DOHH2 (cell line): Measurements from ENCODE around the gene CCNE1.

Experiments
- H3F3A ChIP-seq: fragments of 200-600 bp; sonication (generic), shearing (Covaris generic); 2 replicates; pipeline ENCODE4 v1.6.0; 2016; ENCODE audit warnings: antibody characterized with exemption, mild to moderate bottlenecking; ENCODE audit not compliant: control insufficient read depth, insufficient read depth
- H3K27ac ChIP-seq: fragments of 200-600 bp; sonication (generic); 2 replicates; pipeline ENCODE4 v1.5.1; 2014; ENCODE audit warnings: low read depth, mild to moderate bottlenecking, low read length, moderate library complexity
- H3K27me3 ChIP-seq: fragments of 200-600 bp; sonication (generic); 2 replicates; pipeline ENCODE4 v1.6.1; 2014; ENCODE audit warnings: mild to moderate bottlenecking, low read length, mixed read lengths; ENCODE audit not compliant: control insufficient read depth
- H3K36me3 ChIP-seq: fragments of 200-600 bp; sonication (generic); 2 replicates; pipeline ENCODE4 v1.6.1; 2014; ENCODE audit warnings: mild to moderate bottlenecking, low read length, moderate library complexity, mixed read lengths; ENCODE audit not compliant: control insufficient read depth
- H3K4me1 ChIP-seq: fragments of 200-600 bp; sonication (generic); 2 replicates; pipeline ENCODE4 v1.6.1; 2014; ENCODE audit warnings: mild to moderate bottlenecking, low read length, mixed read lengths; ENCODE audit not compliant: control insufficient read depth
- H3K4me2 ChIP-seq: fragments of 200-600 bp; sonication (generic); 2 replicates; pipeline ENCODE4 v1.6.0; 2014; ENCODE audit warnings: mild to moderate bottlenecking, low read length, moderate library complexity
- H3K4me3 ChIP-seq: fragments of 200-600 bp; sonication (generic); 2 replicates; pipeline ENCODE4 v1.5.1; 2014; ENCODE audit warnings: mild to moderate bottlenecking, low read length, mixed read lengths
- H3K79me2 ChIP-seq: fragments of 200-600 bp; sonication (generic); 2 replicates; pipeline ENCODE4 v1.6.1; 2014; ENCODE audit warnings: mild to moderate bottlenecking, low read length, mixed read lengths; ENCODE audit not compliant: control insufficient read depth
- H3K9me2 ChIP-seq: fragments of 200-600 bp; sonication (generic); replicated peaks from 2 replicates; pipeline ENCODE4 v1.6.1; 2014; ENCODE audit warnings: mild to moderate bottlenecking, low read length, mixed read lengths; ENCODE audit not compliant: control insufficient read depth
- H3K9me3 ChIP-seq: fragments of 200-600 bp; sonication (generic); 2 replicates; pipeline ENCODE4 v1.6.1; 2014; ENCODE audit warnings: antibody characterized with exemption, low read length, mixed read lengths; ENCODE audit not compliant: control insufficient read depth, insufficient read depth
- H4K20me1 ChIP-seq: fragments of 200-600 bp; sonication (generic); 2 replicates; pipeline ENCODE4 v1.6.0; 2014; ENCODE audit warnings: low read depth, mild to moderate bottlenecking, antibody characterized with exemption, low read length, moderate library complexity; ENCODE audit not compliant: control insufficient read depth, insufficient read depth
- EZH2phosphoT487 ChIP-seq: fragments of 200-600 bp; sonication (generic); IDR thresholded peaks from 2 replicates; pipeline ENCODE4 v1.6.1; 2017; ENCODE audit warnings: borderline replicate concordance, mild to moderate bottlenecking, antibody characterized with exemption, low read length, moderate library complexity, mixed read lengths
- TF ChIP-seq, protein P1 (sequence below): fragments of 200-600 bp; sonication (generic); IDR thresholded peaks from one replicate; pipeline ENCODE4 v1.5.1; 2014; ENCODE audit warnings: antibody characterized with exemption, mild to moderate bottlenecking, low read depth, low read length; ENCODE audit not compliant: poor library complexity, severe bottlenecking

The CCNE1 gene

DNA sequence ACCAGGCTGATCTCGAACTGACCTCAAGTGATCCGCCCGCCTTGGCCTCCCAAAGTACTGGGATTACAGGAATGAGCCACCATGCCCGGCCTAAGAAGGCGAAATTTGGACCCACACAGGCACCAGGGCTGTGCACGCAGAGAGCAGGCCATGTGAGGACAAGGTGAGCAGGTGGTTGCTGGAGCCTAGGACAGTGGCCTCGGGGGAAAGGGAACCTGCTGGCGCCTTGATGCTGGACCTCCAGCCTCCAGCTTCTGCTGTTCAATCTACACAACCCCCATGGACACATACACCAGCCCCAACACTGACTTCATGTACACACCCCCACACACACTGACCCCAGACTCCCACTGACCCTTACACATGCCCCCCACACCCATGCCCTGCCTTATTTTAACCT lies 41.8 kb upstream of the CCNE1 start:
- no peak overlapping the region for H3K27ac ChIP-seq
- H3K27me3 ChIP-seq, result no peaks in the 10 kb centered on the region
- H3K4me1 ChIP-seq, result no peaks in the 10 kb centered on the region
- no peak overlapping the region for H3K4me3 ChIP-seq
- no peaks in the 10 kb centered on the region for H4K20me1 ChIP-seq
- no peak for TF ChIP-seq EZH2phosphoT487
- TF ChIP-seq, protein P1, sequence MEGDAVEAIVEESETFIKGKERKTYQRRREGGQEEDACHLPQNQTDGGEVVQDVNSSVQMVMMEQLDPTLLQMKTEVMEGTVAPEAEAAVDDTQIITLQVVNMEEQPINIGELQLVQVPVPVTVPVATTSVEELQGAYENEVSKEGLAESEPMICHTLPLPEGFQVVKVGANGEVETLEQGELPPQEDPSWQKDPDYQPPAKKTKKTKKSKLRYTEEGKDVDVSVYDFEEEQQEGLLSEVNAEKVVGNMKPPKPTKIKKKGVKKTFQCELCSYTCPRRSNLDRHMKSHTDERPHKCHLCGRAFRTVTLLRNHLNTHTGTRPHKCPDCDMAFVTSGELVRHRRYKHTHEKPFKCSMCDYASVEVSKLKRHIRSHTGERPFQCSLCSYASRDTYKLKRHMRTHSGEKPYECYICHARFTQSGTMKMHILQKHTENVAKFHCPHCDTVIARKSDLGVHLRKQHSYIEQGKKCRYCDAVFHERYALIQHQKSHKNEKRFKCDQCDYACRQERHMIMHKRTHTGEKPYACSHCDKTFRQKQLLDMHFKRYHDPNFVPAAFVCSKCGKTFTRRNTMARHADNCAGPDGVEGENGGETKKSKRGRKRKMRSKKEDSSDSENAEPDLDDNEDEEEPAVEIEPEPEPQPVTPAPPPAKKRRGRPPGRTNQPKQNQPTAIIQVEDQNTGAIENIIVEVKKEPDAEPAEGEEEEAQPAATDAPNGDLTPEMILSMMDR, result no peak
- H3K9me2 ChIP-seq, result no peaks in the 10 kb centered on the region
- H3K79me2 ChIP-seq, result no peaks in the 10 kb centered on the region
- H3K36me3 ChIP-seq, result no peaks in the 10 kb centered on the region
- no peaks in the 10 kb centered on the region for H3K9me3 ChIP-seq
- H3F3A ChIP-seq, result no peaks in the 10 kb centered on the region
- H3K4me2 ChIP-seq, result no peak overlapping the region

DNA sequence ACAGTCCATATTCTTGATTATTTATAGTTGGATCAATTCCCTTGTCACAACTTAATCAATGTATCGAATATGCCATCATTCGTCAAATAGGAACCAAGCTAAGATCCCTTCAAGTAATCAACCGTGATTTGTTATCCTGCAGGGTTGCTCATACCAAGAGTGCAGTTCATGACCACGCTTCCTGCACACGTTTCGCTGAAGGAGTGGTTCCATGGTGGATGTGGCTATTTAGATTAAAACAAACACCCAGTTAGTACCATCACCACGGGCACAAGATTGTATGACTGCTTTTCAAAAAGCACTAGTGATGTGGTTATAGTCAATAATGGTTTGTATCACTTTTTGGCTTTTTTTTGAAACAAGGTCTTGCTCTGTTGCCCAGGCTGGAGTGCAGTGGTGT lies 41.1 kb upstream of the CCNE1 start:
- Histone ChIP-seq H3K4me2 (no peak overlapping the region), H3F3A (no peaks in the 10 kb centered on the region), H4K20me1 (no peaks in the 10 kb centered on the region), H3K9me2 (no peaks in the 10 kb centered on the region), H3K27ac (no peak overlapping the region), H3K36me3 (no peaks in the 10 kb centered on the region), H3K27me3 (no peaks in the 10 kb centered on the region), H3K4me3 (no peak overlapping the region), H3K79me2 (no peaks in the 10 kb centered on the region), H3K4me1 (no peaks in the 10 kb centered on the region), H3K9me3 (no peaks in the 10 kb centered on the region)
- TF ChIP-seq, protein P1, result no peak
- TF ChIP-seq EZH2phosphoT487, result no peak

DNA sequence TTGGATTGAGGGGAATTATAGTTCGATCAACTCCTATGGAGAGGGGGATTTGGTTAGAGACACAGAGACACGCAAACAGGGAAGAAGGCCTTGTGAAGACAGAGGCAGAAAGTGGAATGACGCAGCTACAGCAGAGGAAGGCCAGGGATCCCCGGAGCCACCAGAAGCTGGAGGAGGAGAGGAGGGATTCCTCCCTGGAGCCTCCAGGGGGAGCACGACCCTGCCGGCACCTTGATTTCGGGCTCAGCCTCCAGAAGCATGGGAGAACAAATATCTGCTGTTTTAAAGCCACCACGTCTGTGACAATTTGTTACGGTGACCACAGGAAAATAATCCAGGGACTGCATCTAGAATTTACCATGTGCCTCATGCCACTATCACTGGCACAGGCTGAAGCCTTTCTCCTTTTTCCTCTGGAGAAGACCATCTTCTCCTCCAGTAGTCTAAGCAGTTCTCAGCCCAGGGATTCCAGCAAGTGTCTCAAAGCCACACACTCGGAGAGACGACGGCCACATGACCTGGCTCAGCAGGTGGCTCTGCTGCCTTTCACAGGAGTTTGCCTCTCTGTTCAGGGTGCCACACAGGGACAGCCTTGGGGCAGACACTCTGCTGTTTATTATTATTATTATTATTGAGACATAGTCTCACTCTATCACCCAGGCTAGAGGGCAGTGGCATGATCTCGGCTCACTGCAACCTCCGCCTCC lies 39.9 kb upstream of the CCNE1 start:
- TF ChIP-seq EZH2phosphoT487, result no peak
- TF ChIP-seq, protein P1, result peak; percentile 36
- no peaks in the 10 kb centered on the region for H3K4me1 ChIP-seq
- H3K79me2 ChIP-seq, result no peaks in the 10 kb centered on the region
- no peaks in the 10 kb centered on the region for H3K9me3 ChIP-seq
- H3F3A ChIP-seq, result no peaks in the 10 kb centered on the region
- H3K27ac ChIP-seq, result no peak overlapping the region
- no peaks in the 10 kb centered on the region for H3K36me3 ChIP-seq
- no peak overlapping the region for H3K4me3 ChIP-seq
- H3K27me3 ChIP-seq, result no peaks in the 10 kb centered on the region
- H4K20me1 ChIP-seq, result no peaks in the 10 kb centered on the region
- H3K9me2 ChIP-seq, result no peaks in the 10 kb centered on the region
- H3K4me2 ChIP-seq, result no peak overlapping the region
